HEK293 (cell line): ENCODE measurements around the gene TP53I11.

Source experiments
- CTCF ChIA-PET: fragments of 350-600 bp; formaldehyde crosslinking; extraction: SDS; loops from one replicate; lab custom pipeline; 2021; ENCODE audit warnings: antibody characterized with exemption; lab: Yijun Ruan, JAX
- POLR2A ChIA-PET: fragments of 300-600 bp; formaldehyde crosslinking; extraction: SDS; loops from one replicate; lab custom pipeline; 2020; ENCODE audit warnings: antibody characterized with exemption, inconsistent platforms; lab: Yijun Ruan, JAX
- H3K27ac ChIP-seq: fragments of 200-500 bp; sonication (Bioruptor generic); 2 replicates; pipeline ENCODE4 v1.5.1; 2014; ENCODE audit warnings: low read depth, low read length, control low read depth, inconsistent platforms; ENCODE audit errors: extremely low read depth
- H3K36me3 ChIP-seq, 2 experiments: fragments of 200-500 bp in 1 of 2; sonication (Bioruptor generic) in 1 of 2; 1 replicate in 1 of 2; 2 replicates in 1 of 2; pipeline ENCODE4 v1.5.1; 2014 to 2017; ENCODE audit warnings: inconsistent platforms in 2 of 2, low read length in 2 of 2; ENCODE audit not compliant: control insufficient read depth in 2 of 2, insufficient read depth in 1 of 2
- H3K4me1 ChIP-seq: fragments of 200-500 bp; sonication (Bioruptor generic); 2 replicates; pipeline ENCODE4 v1.5.1; 2014; ENCODE audit warnings: mild to moderate bottlenecking, low read length, inconsistent platforms; ENCODE audit not compliant: control insufficient read depth, insufficient read depth
- H3K4me3 ChIP-seq: 2 replicates; pipeline ENCODE4 v1.5.1; 2011; ENCODE audit warnings: low read depth, mild to moderate bottlenecking, control low read depth, low read length, moderate library complexity
- H3K9me3 ChIP-seq: fragments of 200-500 bp; sonication (Bioruptor generic); 2 replicates; pipeline ENCODE4 v1.5.1; 2014; ENCODE audit warnings: low read depth, low read length, inconsistent platforms; ENCODE audit not compliant: control insufficient read depth, insufficient read depth
- MZF1 ChIP-seq: fragments of 450-650 bp; formaldehyde crosslinking; IDR thresholded peaks from 2 replicates; pipeline ENCODE4 v1.5.1; 2017; ENCODE audit warnings: missing biosample characterization, missing genetic modification characterization, borderline replicate concordance
- OVOL3 ChIP-seq: fragments of 450-650 bp; formaldehyde crosslinking; IDR thresholded peaks from 2 replicates; pipeline ENCODE4 v1.5.1; 2016; ENCODE audit warnings: missing biosample characterization, missing genetic modification characterization
- SCRT1 ChIP-seq: fragments of 450-650 bp; formaldehyde crosslinking; IDR thresholded peaks from 2 replicates; pipeline ENCODE4 v1.5.1; 2016; ENCODE audit warnings: missing biosample characterization, missing genetic modification characterization, borderline replicate concordance
- YY1 ChIP-seq: fragments of 450-650 bp; formaldehyde crosslinking; IDR thresholded peaks from 2 replicates; pipeline ENCODE4 v1.5.1; 2018; ENCODE audit warnings: missing biosample characterization, missing genetic modification characterization
- ZFP41 ChIP-seq: fragments of 450-650 bp; formaldehyde crosslinking; IDR thresholded peaks from 2 replicates; pipeline ENCODE4 v1.5.1; 2016; ENCODE audit warnings: missing biosample characterization, missing genetic modification characterization, borderline replicate concordance
- ZIC2 ChIP-seq: fragments of 450-650 bp; formaldehyde crosslinking; IDR thresholded peaks from 2 replicates; pipeline ENCODE4 v1.5.1; 2016; ENCODE audit warnings: missing biosample characterization, missing genetic modification characterization
- ZNF133 ChIP-seq: fragments of 450-650 bp; formaldehyde crosslinking; IDR thresholded peaks from 2 replicates; pipeline ENCODE4 v1.5.1; 2016; ENCODE audit warnings: missing biosample characterization, missing genetic modification characterization
- ZNF211 ChIP-seq: fragments of 450-650 bp; formaldehyde crosslinking; IDR thresholded peaks from 2 replicates; pipeline ENCODE4 v1.5.1; 2016; ENCODE audit warnings: low read depth, missing biosample characterization, missing genetic modification characterization
- ZNF239 ChIP-seq: fragments of 450-650 bp; formaldehyde crosslinking; IDR thresholded peaks from 2 replicates; pipeline ENCODE4 v1.5.1; 2016; ENCODE audit warnings: missing biosample characterization, missing genetic modification characterization
- ZNF366 ChIP-seq: fragments of 450-650 bp; formaldehyde crosslinking; conservative IDR thresholded peaks from 2 replicates; pipeline ENCODE4 v1.5.1; 2016; ENCODE audit warnings: missing biosample characterization, missing genetic modification characterization
- ZNF37A ChIP-seq: fragments of 450-650 bp; IDR thresholded peaks from 2 replicates; pipeline ENCODE4 v1.5.1; 2018; ENCODE audit warnings: missing biosample characterization, missing genetic modification characterization
- ZNF416 ChIP-seq: fragments of 450-650 bp; formaldehyde crosslinking; IDR thresholded peaks from 2 replicates; pipeline ENCODE4 v1.5.1; 2016; ENCODE audit warnings: missing biosample characterization, missing genetic modification characterization
- ZNF529 ChIP-seq: fragments of 450-650 bp; formaldehyde crosslinking; IDR thresholded peaks from 2 replicates; pipeline ENCODE4 v1.5.1; 2017; ENCODE audit warnings: missing genetic modification characterization, missing biosample characterization; ENCODE audit not compliant: insufficient replicate concordance
- ZNF561 ChIP-seq: fragments of 450-650 bp; IDR thresholded peaks from 2 replicates; pipeline ENCODE4 v1.5.1; 2018; ENCODE audit warnings: missing biosample characterization, missing genetic modification characterization, borderline replicate concordance
- ZNF571 ChIP-seq: fragments of 450-650 bp; formaldehyde crosslinking; IDR thresholded peaks from 2 replicates; pipeline ENCODE4 v1.5.0; 2017; ENCODE audit warnings: missing biosample characterization, missing genetic modification characterization
- ZNF585B ChIP-seq: fragments of 450-650 bp; formaldehyde crosslinking; IDR thresholded peaks from 2 replicates; pipeline ENCODE4 v1.5.1; 2016; ENCODE audit warnings: missing biosample characterization, missing genetic modification characterization
- ZSCAN23 ChIP-seq: fragments of 450-650 bp; formaldehyde crosslinking; IDR thresholded peaks from 2 replicates; pipeline ENCODE4 v1.5.1; 2016; ENCODE audit warnings: missing biosample characterization, missing genetic modification characterization
- TF ChIP-seq, protein P1 (sequence below): fragments of 450-650 bp; formaldehyde crosslinking; IDR thresholded peaks from 2 replicates; pipeline ENCODE4 v1.5.1; 2017; ENCODE audit warnings: missing biosample characterization, mild to moderate bottlenecking, missing genetic modification characterization, moderate library complexity
- TF ChIP-seq, protein P2 (sequence below): fragments of 450-650 bp; formaldehyde crosslinking; IDR thresholded peaks from 2 replicates; pipeline ENCODE4 v1.5.1; 2016; ENCODE audit warnings: missing biosample characterization, missing genetic modification characterization, borderline replicate concordance
- TF ChIP-seq, protein P3 (sequence below): fragments of 450-650 bp; formaldehyde crosslinking; IDR thresholded peaks from 2 replicates; pipeline ENCODE4 v1.5.1; 2016; ENCODE audit warnings: missing biosample characterization, missing genetic modification characterization, low read depth
- TF ChIP-seq, protein P4 (sequence below): fragments of 450-650 bp; formaldehyde crosslinking; IDR thresholded peaks from 2 replicates; pipeline ENCODE4 v1.5.1; 2016; ENCODE audit warnings: missing biosample characterization, missing genetic modification characterization

TP53I11 gene

DNA sequence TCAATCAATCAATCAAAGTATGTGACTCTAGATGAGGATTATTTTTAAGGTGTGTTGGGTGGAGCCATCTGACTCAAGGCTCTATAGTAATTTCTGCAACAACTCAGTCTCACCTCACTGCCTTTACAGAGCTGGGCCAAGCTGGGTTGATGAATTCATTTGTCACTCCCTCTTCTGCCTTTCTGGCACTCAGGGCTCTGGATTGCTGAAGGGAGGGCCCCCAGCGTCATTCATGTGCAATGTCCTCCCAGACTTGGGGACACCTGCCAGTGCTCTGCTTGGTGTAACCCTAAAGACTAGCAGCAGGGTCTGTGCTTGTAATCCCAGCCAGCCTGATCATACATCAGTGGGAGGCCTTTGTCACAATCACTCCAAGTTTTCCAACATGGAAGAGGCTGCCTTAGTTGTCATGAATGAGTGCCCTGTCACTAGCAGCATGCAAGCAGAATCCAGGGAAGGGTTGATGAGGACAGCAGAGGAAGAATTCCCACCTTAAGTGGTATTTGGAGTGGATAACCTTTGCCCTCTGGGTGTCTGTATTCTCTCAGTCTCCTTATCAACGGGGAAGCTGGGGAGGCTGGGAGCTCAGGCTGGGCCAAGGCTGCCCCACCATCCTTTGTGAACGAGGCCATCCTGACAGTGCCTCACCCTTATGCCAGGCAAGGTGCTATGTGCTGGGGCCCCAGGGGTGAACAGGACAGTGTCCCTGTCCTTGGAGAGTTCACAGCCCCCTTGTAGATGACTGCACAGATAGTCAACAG is 2.0 kb upstream of the TP53I11 start:
- Histone ChIP-seq H3K4me1 (no peaks in the 10 kb centered on the region), H3K36me3 (no peaks in the 10 kb centered on the region), H3K4me3 (no peak overlapping the region), H3K27ac (no peak overlapping the region), H3K9me3 (no peaks in the 10 kb centered on the region)
- ChIA-PET POLR2A (interaction anchor here (0.5 kb wide), 1 partner anchor 846 kb away, joined by 3 read pairs; no protein-coding TSS in a partner anchor), CTCF (interaction anchor here (0.5 to 1.5 kb wide), 5 partner anchors 9 to 1400 kb away, joined by 4 to 7 read pairs (median 4); no protein-coding TSS in a partner anchor)
- peak; percentile 64 for TF ChIP-seq ZIC2 (tag by site-specific recombination)
- no peak for TF ChIP-seq ZNF529 (tag by site-specific recombination)
- TF ChIP-seq, protein P1, sequence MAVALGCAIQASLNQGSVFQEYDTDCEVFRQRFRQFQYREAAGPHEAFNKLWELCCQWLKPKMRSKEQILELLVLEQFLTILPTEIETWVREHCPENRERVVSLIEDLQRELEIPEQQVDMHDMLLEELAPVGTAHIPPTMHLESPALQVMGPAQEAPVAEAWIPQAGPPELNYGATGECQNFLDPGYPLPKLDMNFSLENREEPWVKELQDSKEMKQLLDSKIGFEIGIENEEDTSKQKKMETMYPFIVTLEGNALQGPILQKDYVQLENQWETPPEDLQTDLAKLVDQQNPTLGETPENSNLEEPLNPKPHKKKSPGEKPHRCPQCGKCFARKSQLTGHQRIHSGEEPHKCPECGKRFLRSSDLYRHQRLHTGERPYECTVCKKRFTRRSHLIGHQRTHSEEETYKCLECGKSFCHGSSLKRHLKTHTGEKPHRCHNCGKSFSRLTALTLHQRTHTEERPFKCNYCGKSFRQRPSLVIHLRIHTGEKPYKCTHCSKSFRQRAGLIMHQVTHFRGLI, result no peak
- TF ChIP-seq ZNF239 (tag by site-specific recombination), result no peak

DNA sequence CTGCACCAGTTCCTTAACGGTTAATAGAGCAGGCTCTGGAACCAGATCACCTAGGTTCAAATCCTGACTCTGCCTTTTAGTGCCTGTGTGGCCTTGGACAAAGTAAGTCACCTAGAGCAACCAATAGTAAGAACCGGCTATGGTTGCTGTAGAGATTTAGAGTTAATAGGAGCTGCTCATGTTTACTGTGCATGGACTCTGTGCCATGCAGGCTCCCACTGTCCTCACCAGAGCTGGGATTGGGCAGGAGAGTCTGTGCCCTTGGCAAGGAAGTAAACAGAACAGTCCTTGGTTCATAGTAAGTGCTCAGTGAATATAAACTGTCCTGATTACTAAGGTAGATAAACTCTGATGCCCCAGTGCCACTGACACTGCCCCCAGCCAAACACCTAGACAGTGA is 1.4 kb upstream of the TP53I11 start:
- TF ChIP-seq, protein P2, sequence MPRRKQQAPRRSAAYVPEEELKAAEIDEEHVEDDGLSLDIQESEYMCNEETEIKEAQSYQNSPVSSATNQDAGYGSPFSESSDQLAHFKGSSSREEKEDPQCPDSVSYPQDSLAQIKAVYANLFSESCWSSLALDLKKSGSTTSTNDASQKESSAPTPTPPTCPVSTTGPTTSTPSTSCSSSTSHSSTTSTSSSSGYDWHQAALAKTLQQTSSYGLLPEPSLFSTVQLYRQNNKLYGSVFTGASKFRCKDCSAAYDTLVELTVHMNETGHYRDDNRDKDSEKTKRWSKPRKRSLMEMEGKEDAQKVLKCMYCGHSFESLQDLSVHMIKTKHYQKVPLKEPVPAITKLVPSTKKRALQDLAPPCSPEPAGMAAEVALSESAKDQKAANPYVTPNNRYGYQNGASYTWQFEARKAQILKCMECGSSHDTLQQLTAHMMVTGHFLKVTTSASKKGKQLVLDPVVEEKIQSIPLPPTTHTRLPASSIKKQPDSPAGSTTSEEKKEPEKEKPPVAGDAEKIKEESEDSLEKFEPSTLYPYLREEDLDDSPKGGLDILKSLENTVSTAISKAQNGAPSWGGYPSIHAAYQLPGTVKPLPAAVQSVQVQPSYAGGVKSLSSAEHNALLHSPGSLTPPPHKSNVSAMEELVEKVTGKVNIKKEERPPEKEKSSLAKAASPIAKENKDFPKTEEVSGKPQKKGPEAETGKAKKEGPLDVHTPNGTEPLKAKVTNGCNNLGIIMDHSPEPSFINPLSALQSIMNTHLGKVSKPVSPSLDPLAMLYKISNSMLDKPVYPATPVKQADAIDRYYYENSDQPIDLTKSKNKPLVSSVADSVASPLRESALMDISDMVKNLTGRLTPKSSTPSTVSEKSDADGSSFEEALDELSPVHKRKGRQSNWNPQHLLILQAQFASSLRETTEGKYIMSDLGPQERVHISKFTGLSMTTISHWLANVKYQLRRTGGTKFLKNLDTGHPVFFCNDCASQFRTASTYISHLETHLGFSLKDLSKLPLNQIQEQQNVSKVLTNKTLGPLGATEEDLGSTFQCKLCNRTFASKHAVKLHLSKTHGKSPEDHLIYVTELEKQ (tag by site-specific recombination), result no peak
- TF ChIP-seq MZF1 (tag by site-specific recombination) (no peak), ZNF571 (tag by site-specific recombination) (no peak), SCRT1 (no peak), ZNF37A (tag by site-specific recombination) (no peak), ZNF585B (no peak), ZNF366 (no peak), ZNF561 (tag by site-specific recombination) (no peak), OVOL3 (tag by site-specific recombination) (no peak), ZFP41 (tag by site-specific recombination) (no peak), ZNF416 (no peak), ZSCAN23 (no peak), ZNF211 (tag by site-specific recombination) (no peak), YY1 (no peak), ZNF133 (tag by site-specific recombination) (no peak)
- TF ChIP-seq, protein P3, sequence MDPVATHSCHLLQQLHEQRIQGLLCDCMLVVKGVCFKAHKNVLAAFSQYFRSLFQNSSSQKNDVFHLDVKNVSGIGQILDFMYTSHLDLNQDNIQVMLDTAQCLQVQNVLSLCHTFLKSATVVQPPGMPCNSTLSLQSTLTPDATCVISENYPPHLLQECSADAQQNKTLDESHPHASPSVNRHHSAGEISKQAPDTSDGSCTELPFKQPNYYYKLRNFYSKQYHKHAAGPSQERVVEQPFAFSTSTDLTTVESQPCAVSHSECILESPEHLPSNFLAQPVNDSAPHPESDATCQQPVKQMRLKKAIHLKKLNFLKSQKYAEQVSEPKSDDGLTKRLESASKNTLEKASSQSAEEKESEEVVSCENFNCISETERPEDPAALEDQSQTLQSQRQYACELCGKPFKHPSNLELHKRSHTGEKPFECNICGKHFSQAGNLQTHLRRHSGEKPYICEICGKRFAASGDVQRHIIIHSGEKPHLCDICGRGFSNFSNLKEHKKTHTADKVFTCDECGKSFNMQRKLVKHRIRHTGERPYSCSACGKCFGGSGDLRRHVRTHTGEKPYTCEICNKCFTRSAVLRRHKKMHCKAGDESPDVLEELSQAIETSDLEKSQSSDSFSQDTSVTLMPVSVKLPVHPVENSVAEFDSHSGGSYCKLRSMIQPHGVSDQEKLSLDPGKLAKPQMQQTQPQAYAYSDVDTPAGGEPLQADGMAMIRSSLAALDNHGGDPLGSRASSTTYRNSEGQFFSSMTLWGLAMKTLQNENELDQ, result no peak
- TF ChIP-seq, protein P4, sequence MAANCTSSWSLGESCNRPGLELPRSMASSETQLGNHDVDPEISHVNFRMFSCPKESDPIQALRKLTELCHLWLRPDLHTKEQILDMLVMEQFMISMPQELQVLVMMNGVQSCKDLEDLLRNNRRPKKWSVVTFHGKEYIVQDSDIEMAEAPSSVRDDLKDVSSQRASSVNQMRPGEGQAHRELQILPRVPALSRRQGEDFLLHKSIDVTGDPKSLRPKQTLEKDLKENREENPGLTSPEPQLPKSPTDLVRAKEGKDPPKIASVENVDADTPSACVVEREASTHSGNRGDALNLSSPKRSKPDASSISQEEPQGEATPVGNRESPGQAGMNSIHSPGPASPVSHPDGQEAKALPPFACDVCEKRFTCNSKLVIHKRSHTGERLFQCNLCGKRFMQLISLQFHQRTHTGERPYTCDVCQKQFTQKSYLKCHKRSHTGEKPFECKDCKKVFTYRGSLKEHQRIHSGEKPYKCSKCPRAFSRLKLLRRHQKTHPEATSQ (tag by site-specific recombination), result no peak
- Histone ChIP-seq H3K36me3 (no peaks in the 10 kb centered on the region), H3K9me3 (no peaks in the 10 kb centered on the region), H3K27ac (no peak overlapping the region), H3K4me1 (no peaks in the 10 kb centered on the region), H3K4me3 (no peak overlapping the region)
- CTCF ChIA-PET, result interaction anchor here (0.5 to 1.3 kb wide), 5 partner anchors 10 to 1400 kb away, joined by 3 to 7 read pairs (median 4); no protein-coding TSS in a partner anchor
- POLR2A ChIA-PET, result no interaction called here
